Caco-2 (cell line): Measurements from ENCODE around the gene SMARCB1. TPM values are rescaled to one million over a fixed set of nuclear protein-coding genes. Genes with fewer than 3 reads are reported as not detected.

Source experiments
- BruUV-seq: library from RNA; stranded (reverse); fragments of 400-500 nt; replicated peaks from 2 replicates; lab custom pipeline; 2021; lab: Mats Ljungman, UMichigan
- CTCF ChIA-PET: fragments of 300-600 bp; sonication (Branson Sonifier 250); formaldehyde crosslinking; loops from one replicate; lab custom pipeline; 2022; ENCODE audit warnings: antibody characterized with exemption; lab: Charles Lee
- POLR2A ChIA-PET: fragments of 300-600 bp; sonication (Branson Sonifier 250); formaldehyde crosslinking; loops from one replicate; lab custom pipeline; 2022; ENCODE audit warnings: antibody characterized with exemption; lab: Charles Lee
- DNase-seq, 2 experiments: peaks; one replicate each; pipeline versions ENCODE4 v3.0.0 to v3.0.0-alpha.2; 2020 to 2022
- H3K27me3 ChIP-seq: replicated peaks from 2 replicates; pipeline ENCODE4 v1.6.0; 2011; ENCODE audit warnings: low read length; ENCODE audit not compliant: control insufficient read depth, insufficient read depth
- H3K36me3 ChIP-seq: 2 replicates; pipeline ENCODE4 v1.5.1; 2011; ENCODE audit warnings: low read length; ENCODE audit not compliant: control insufficient read depth, insufficient read depth
- H3K4me1 ChIP-seq: fragments of 250-450 bp; sonication (Bioruptor Pico); 2 replicates; pipeline ENCODE4 v1.5.1; 2020; ENCODE audit warnings: mild to moderate bottlenecking
- H3K4me3 ChIP-seq: 2 replicates; pipeline ENCODE4 v1.5.1; 2011; ENCODE audit warnings: low read depth, mild to moderate bottlenecking, control low read depth, low read length
- H3K9me3 ChIP-seq: fragments of 250-450 bp; sonication (Bioruptor Pico); 2 replicates; pipeline ENCODE4 v1.5.1; 2020; ENCODE audit warnings: mild to moderate bottlenecking, moderate library complexity
- H3K27ac Mint-ChIP-seq: one replicate; pipeline ENCODE4 v1.8.0; 2022; ENCODE audit warnings: mixed read lengths; ENCODE audit not compliant: unreplicated experiment
- H3K27me3 Mint-ChIP-seq: one replicate; pipeline ENCODE4 v1.8.0; 2022; ENCODE audit warnings: mixed read lengths; ENCODE audit not compliant: insufficient read depth, unreplicated experiment
- H3K36me3 Mint-ChIP-seq: one replicate; pipeline ENCODE4 v1.8.0; 2022; ENCODE audit warnings: mild to moderate bottlenecking, mixed read lengths; ENCODE audit not compliant: insufficient read depth, unreplicated experiment
- H3K4me1 Mint-ChIP-seq: one replicate; pipeline ENCODE4 v1.8.0; 2022; ENCODE audit warnings: low read depth, mixed read lengths; ENCODE audit not compliant: unreplicated experiment
- H3K4me3 Mint-ChIP-seq: one replicate; pipeline ENCODE4 v1.8.0; 2022; ENCODE audit warnings: mild to moderate bottlenecking, moderate library complexity, mixed read lengths; ENCODE audit not compliant: unreplicated experiment
- H3K9me3 Mint-ChIP-seq: one replicate; pipeline ENCODE4 v1.8.0; 2022; ENCODE audit warnings: mixed read lengths; ENCODE audit not compliant: unreplicated experiment
- intact Hi-C: fragments of 100-400 bp; cut with micrococcal nuclease; formaldehyde crosslinking; loops from one replicate; pipeline ENCODE4 v1.10.0; 2022; ENCODE audit not compliant: unreplicated experiment
- total RNA-seq: library from RNA; stranded (reverse); gene quantifications from 2 replicates; pipeline ENCODE4 v1.2.3, GENCODE V29; 2022
- TF ChIP-seq, protein P1 (sequence below), 2 experiments: fragments of 200-600 bp in 1 of 2; IDR thresholded peaks; 1 replicate in 1 of 2; 2 replicates in 1 of 2; pipeline versions ENCODE4 v1.5.1 to v1.8.0; 2011 to 2022; ENCODE audit warnings: antibody characterized with exemption in 1 of 2, control low read depth in 1 of 2, inconsistent platforms in 1 of 2, low read depth in 1 of 2, low read length in 1 of 2, mild to moderate bottlenecking in 1 of 2, moderate library complexity in 1 of 2; ENCODE audit not compliant: insufficient read depth in 1 of 2, severe bottlenecking in 1 of 2, unreplicated experiment in 1 of 2

Gene SMARCB1
- total RNA-seq, 1 experiment from 2014 or later, result 157 TPM

DNA sequence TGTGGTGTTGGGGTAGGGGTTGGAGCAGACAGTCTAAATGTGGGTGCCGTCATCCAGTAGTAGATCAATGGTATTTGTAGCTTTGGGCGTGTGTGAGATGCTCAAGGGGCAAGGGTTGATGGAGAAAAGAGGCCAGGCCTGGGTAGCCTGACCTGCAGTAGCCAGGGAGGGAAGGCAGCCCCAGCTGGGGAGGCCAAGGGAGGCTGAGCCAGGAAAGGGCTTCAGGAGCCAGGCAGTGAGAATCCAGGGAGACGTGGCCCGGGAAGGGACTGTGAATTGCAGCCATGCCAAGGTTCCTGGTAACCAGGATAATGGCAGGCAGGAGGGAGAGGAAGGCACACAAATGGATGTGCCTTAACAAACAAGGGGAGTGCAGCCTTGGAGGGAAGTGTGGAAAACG lies 54.5 kb downstream of the SMARCB1 start:
- DNase-seq, result no peak
- Mint-ChIP-seq H3K27me3 (no peaks in the 10 kb centered on the region), H3K9me3 (no peaks in the 10 kb centered on the region), H3K4me1 (peaks cover 7% of the 10 kb centered on the region), H3K27ac (no peak overlapping the region), H3K4me3 (no peak overlapping the region), H3K36me3 (peaks cover 34% of the 10 kb centered on the region)
- H3K4me3 ChIP-seq, result no peak overlapping the region
- no TSS peak for BruUV-seq
- POLR2A ChIA-PET, result no interaction called here
- TF ChIP-seq, protein P1, sequence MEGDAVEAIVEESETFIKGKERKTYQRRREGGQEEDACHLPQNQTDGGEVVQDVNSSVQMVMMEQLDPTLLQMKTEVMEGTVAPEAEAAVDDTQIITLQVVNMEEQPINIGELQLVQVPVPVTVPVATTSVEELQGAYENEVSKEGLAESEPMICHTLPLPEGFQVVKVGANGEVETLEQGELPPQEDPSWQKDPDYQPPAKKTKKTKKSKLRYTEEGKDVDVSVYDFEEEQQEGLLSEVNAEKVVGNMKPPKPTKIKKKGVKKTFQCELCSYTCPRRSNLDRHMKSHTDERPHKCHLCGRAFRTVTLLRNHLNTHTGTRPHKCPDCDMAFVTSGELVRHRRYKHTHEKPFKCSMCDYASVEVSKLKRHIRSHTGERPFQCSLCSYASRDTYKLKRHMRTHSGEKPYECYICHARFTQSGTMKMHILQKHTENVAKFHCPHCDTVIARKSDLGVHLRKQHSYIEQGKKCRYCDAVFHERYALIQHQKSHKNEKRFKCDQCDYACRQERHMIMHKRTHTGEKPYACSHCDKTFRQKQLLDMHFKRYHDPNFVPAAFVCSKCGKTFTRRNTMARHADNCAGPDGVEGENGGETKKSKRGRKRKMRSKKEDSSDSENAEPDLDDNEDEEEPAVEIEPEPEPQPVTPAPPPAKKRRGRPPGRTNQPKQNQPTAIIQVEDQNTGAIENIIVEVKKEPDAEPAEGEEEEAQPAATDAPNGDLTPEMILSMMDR (IDR thresholded peaks at IDR 0.05; ENCODE audit: insufficient read depth in 1 of 2, low read depth in 1 of 2, low read length in 1 of 2, severe bottlenecking in 1 of 2, unreplicated experiment in 1 of 2), result no peak
- no peaks in the 10 kb centered on the region for H3K36me3 ChIP-seq
- intact Hi-C loops, result no loop called here
- no peaks in the 10 kb centered on the region for H3K4me1 ChIP-seq
- CTCF ChIA-PET, result no interaction called here
- H3K27me3 ChIP-seq, result no peaks in the 10 kb centered on the region
- no peaks in the 10 kb centered on the region for H3K9me3 ChIP-seq

DNA sequence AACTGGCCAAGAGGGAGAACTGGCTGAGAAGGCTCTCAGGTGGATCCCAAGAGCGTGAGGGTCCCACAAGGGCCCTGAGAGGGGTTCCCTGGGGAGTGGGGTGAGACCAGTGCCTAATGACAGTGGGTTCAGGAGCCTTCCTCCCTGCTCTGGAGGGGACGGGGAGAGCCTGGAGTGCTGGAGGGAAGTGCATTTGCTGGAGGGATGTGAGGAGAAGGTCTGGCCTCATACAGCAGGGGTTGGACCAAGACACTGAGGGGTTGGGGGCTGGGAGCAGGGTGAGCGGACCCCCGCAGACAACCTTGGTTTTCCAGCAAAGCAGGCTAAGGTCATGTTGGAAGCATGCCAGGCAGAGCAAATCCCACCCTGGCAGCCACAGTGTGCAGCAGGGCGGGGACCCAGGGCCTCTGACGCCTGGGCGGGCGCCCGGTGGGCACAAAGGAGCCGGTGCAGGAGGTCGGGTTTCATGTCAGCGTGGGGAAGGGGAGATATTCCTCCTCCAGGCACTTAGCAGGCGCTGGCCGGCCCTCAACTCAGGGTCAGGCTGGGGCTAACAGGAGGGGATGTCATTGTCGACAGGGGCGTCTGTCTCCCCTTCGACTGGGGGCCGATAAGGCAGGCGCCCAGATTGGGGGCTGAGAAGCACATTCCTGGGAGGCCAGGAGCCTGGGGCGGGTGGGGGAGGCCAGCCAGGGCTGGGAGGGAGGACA lies 55.1 kb downstream of the SMARCB1 start:
- DNase-seq, result no peak
- H3K4me1 ChIP-seq, result no peaks in the 10 kb centered on the region
- H3K9me3 ChIP-seq, result no peaks in the 10 kb centered on the region
- intact Hi-C loops, result no loop called here
- H3K27me3 ChIP-seq, result no peaks in the 10 kb centered on the region
- H3K27me3 Mint-ChIP-seq, result no peaks in the 10 kb centered on the region
- no peaks in the 10 kb centered on the region for H3K36me3 ChIP-seq
- H3K4me3 ChIP-seq, result no peak overlapping the region
- no peak overlapping the region for H3K4me3 Mint-ChIP-seq
- ChIA-PET POLR2A (no interaction called here), CTCF (no interaction called here)
- no peak overlapping the region for H3K27ac Mint-ChIP-seq
- H3K36me3 Mint-ChIP-seq, result peaks cover 30% of the 10 kb centered on the region
- BruUV-seq, result no TSS peak
- H3K9me3 Mint-ChIP-seq, result no peaks in the 10 kb centered on the region
- TF ChIP-seq, protein P1 (IDR thresholded peaks at IDR 0.05; ENCODE audit: insufficient read depth in 1 of 2, low read depth in 1 of 2, low read length in 1 of 2, severe bottlenecking in 1 of 2, unreplicated experiment in 1 of 2), result no peak
- H3K4me1 Mint-ChIP-seq, result peaks cover 7% of the 10 kb centered on the region

DNA sequence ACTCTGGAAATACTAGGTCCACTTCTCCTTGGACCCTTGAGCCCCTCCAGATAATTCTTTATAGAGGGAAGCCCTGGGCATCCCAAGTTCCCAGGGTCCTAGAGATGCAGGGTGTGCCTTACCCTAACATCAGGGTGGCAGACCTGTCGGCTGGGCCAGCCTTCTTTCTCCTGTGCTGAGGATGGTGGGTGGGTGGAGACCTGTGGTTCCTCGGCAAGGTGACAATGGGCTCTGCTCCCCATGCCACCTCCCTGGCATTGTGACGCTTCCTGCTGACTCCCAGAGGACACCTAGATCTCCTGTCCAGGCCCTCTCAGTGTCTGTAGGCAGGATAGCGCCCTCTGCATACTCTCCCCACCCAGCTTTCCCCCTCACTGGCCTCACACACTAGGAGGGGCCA lies 55.8 kb downstream of the SMARCB1 start:
- TF ChIP-seq, protein P1 (IDR thresholded peaks at IDR 0.05; ENCODE audit: insufficient read depth in 1 of 2, low read depth in 1 of 2, low read length in 1 of 2, severe bottlenecking in 1 of 2, unreplicated experiment in 1 of 2), result no peak
- CTCF ChIA-PET, result no interaction called here
- Mint-ChIP-seq H3K36me3 (peaks cover 23% of the 10 kb centered on the region), H3K4me3 (no peak overlapping the region), H3K27ac (no peak overlapping the region), H3K9me3 (no peaks in the 10 kb centered on the region), H3K27me3 (no peaks in the 10 kb centered on the region), H3K4me1 (peaks cover 7% of the 10 kb centered on the region)
- Histone ChIP-seq H3K4me3 (no peak overlapping the region), H3K27me3 (no peaks in the 10 kb centered on the region), H3K4me1 (no peaks in the 10 kb centered on the region), H3K36me3 (no peaks in the 10 kb centered on the region), H3K9me3 (no peaks in the 10 kb centered on the region)
- intact Hi-C loops, result no loop called here
- no TSS peak for BruUV-seq
- POLR2A ChIA-PET, result no interaction called here
- DNase-seq, result no peak
